PC-3 (cell line): ENCODE results near the gene HAUS7.

ENCODE experiments used
- EZH2phosphoT487 ChIP-seq: fragments of 300-600 bp; sonication (generic); IDR thresholded peaks from 2 replicates; pipeline ENCODE4 v1.6.1; 2018; ENCODE audit warnings: mild to moderate bottlenecking, antibody characterized with exemption, low read length, borderline replicate concordance
- TF ChIP-seq, protein P1 (sequence below): fragments of 300-600 bp; sonication (generic); conservative IDR thresholded peaks from 2 replicates; pipeline ENCODE4 v1.5.1; 2017; ENCODE audit warnings: antibody characterized with exemption, low read depth, mild to moderate bottlenecking, low read length

DNA sequence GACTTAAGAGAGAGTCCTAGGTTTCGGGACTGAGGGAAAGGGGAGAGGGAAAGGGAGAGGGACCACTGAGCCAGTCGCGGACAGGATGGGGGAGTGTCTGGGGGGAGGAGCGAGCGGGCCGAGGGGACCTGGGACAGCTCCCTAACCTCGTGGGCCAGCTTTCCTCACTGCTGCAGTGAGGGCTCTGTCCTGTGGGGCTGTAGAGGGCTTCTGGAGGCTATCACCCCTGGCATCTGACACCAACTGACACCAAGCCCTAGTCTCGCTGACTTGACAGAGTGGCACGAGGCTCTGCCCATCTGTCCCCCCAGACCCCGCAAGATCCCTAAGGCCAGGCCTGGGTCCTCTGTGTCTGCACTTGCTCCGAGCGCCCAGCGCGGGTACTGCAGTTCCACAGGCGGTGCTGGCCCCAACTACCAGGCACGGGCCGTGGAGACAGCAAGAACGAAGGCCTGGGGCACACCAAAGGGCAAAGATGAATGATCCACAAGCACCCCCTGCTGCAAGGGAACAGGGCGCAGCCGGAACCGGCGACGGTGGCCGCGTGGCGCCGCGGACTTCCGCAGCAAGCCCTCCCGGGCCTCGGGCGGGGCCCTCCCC, 465 bp downstream of the HAUS7 start:
- no peak for TF ChIP-seq EZH2phosphoT487
- TF ChIP-seq, protein P1, sequence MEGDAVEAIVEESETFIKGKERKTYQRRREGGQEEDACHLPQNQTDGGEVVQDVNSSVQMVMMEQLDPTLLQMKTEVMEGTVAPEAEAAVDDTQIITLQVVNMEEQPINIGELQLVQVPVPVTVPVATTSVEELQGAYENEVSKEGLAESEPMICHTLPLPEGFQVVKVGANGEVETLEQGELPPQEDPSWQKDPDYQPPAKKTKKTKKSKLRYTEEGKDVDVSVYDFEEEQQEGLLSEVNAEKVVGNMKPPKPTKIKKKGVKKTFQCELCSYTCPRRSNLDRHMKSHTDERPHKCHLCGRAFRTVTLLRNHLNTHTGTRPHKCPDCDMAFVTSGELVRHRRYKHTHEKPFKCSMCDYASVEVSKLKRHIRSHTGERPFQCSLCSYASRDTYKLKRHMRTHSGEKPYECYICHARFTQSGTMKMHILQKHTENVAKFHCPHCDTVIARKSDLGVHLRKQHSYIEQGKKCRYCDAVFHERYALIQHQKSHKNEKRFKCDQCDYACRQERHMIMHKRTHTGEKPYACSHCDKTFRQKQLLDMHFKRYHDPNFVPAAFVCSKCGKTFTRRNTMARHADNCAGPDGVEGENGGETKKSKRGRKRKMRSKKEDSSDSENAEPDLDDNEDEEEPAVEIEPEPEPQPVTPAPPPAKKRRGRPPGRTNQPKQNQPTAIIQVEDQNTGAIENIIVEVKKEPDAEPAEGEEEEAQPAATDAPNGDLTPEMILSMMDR: no peak
